B cell (primary cell): ENCODE data around the gene KLHDC8A. TPM values are rescaled to one million over a fixed set of nuclear protein-coding genes. Genes with fewer than 3 reads are reported as not detected.

Source experiments
- ATAC-seq: fragments of 200-7000 bp; cut with Tn5 transposase; one replicate; pipeline ENCODE4 v1.10.0; 2021; ENCODE audit warnings: low read depth, mild to moderate bottlenecking, moderate number of reproducible peaks, moderate library complexity
- CTCF ChIA-PET: fragments of 350-600 bp; sonication (Branson Sonifier 250); formaldehyde crosslinking; loops from one replicate; lab custom pipeline; 2021; ENCODE audit warnings: antibody characterized with exemption, inconsistent platforms; lab: Charles Lee
- POLR2A ChIA-PET: fragments of 350-600 bp; sonication (Branson Sonifier 250); formaldehyde crosslinking; loops from one replicate; lab custom pipeline; 2021; ENCODE audit warnings: antibody characterized with exemption; lab: Charles Lee
- DNase-seq: peaks from one replicate; pipeline ENCODE4 v3.0.0; 2013
- H2AFZ ChIP-seq: 2 replicates; pipeline ENCODE4 v1.6.1; 2012; ENCODE audit warnings: mild to moderate bottlenecking, low read depth, low read length; ENCODE audit not compliant: insufficient read depth, poor library complexity, severe bottlenecking
- H3K27ac ChIP-seq, 2 donors: 1 replicate in 1 of 2; 2 replicates in 1 of 2; pipeline ENCODE4 v1.5.1; 2012 to 2013; ENCODE audit warnings: low read length in 2 of 2, mild to moderate bottlenecking in 2 of 2, moderate library complexity in 1 of 2
- H3K27me3 ChIP-seq, 4 experiments: fragments of 200-600 bp in 1 of 4; sonication (generic) in 1 of 4; replicated peaks in 1 of 4; 1 replicate in 2 of 4; 2 replicates in 2 of 4; pipeline versions ENCODE4 v1.6.1 to v1.7.0; 2013 to 2016; ENCODE audit warnings: low read length in 3 of 4, mild to moderate bottlenecking in 2 of 4, mixed read lengths in 1 of 4, moderate library complexity in 1 of 4; ENCODE audit not compliant: insufficient read depth in 4 of 4, control insufficient read depth in 3 of 4; ENCODE audit errors: control extremely low read depth in 1 of 4
- H3K36me3 ChIP-seq, 2 experiments: replicated peaks in 1 of 2; 1 replicate in 1 of 2; 2 replicates in 1 of 2; pipeline versions ENCODE4 v1.6.1 to v1.7.1; 2013; ENCODE audit warnings: low read length in 1 of 2; ENCODE audit not compliant: insufficient read depth in 2 of 2, control insufficient read depth in 1 of 2; ENCODE audit errors: control extremely low read depth in 1 of 2, extremely low read depth in 1 of 2
- H3K4me1 ChIP-seq, 2 donors: fragments of 200-600 bp in 1 of 2; sonication (generic) in 1 of 2; 1 replicate in 1 of 2; 2 replicates in 1 of 2; pipeline versions ENCODE4 v1.5.1 to v1.6.1; 2013 to 2017; ENCODE audit warnings: low read length in 2 of 2; ENCODE audit not compliant: control insufficient read depth in 2 of 2, insufficient read depth in 2 of 2
- H3K4me2 ChIP-seq: replicated peaks from 2 replicates; pipeline ENCODE3; 2012; ENCODE audit warnings: mild to moderate bottlenecking, low read depth, low read length; ENCODE audit not compliant: poor library complexity, severe bottlenecking
- H3K4me3 ChIP-seq, 5 experiments: fragments of 200-600 bp in 1 of 5; sonication (generic) in 1 of 5; 1 replicate in 3 of 5; 2 replicates in 2 of 5; pipeline versions ENCODE4 v1.5.1 to v1.7.0; 2011 to 2016; ENCODE audit warnings: low read length in 4 of 5, mild to moderate bottlenecking in 4 of 5, low read depth in 2 of 5, control low read depth in 1 of 5, moderate library complexity in 1 of 5; ENCODE audit not compliant: insufficient read depth in 1 of 5; ENCODE audit errors: control extremely low read depth in 1 of 5, extremely low read depth in 1 of 5
- H3K79me2 ChIP-seq: fragments of 200-600 bp; sonication (generic); one replicate; pipeline ENCODE4 v1.6.0; 2016; ENCODE audit warnings: low read length; ENCODE audit not compliant: control insufficient read depth, insufficient read depth
- H3K9ac ChIP-seq: fragments of 200-600 bp; sonication (generic); 2 replicates; pipeline ENCODE4 v1.6.1; 2017; ENCODE audit warnings: mild to moderate bottlenecking, low read length, moderate library complexity
- H3K9me3 ChIP-seq, 3 donors: one replicate each; pipeline versions ENCODE4 v1.6.1 to v1.7.1; 2013; ENCODE audit warnings: low read length in 2 of 3; ENCODE audit not compliant: control insufficient read depth in 2 of 3, insufficient read depth in 1 of 3; ENCODE audit errors: control extremely low read depth in 1 of 3
- H4K20me1 ChIP-seq: 2 replicates; pipeline ENCODE4 v1.6.0; 2012; ENCODE audit warnings: mild to moderate bottlenecking, low read length; ENCODE audit not compliant: insufficient read depth, control insufficient read depth, poor library complexity, severe bottlenecking
- H3K27ac Mint-ChIP-seq: one replicate; pipeline ENCODE4 v1.8.0; 2021; ENCODE audit warnings: mixed read lengths
- H3K27me3 Mint-ChIP-seq: one replicate; pipeline ENCODE4 v1.8.0; 2021; ENCODE audit warnings: mixed read lengths
- H3K4me1 Mint-ChIP-seq: one replicate; pipeline ENCODE4 v1.8.0; 2021; ENCODE audit warnings: mixed read lengths
- H3K4me3 Mint-ChIP-seq: one replicate; pipeline ENCODE4 v1.8.0; 2021; ENCODE audit warnings: mixed read lengths
- H3K9me3 Mint-ChIP-seq: one replicate; pipeline ENCODE4 v1.8.0; 2022; ENCODE audit warnings: mixed read lengths; ENCODE audit not compliant: insufficient read depth
- EZH2 ChIP-seq: IDR thresholded peaks from 2 replicates; pipeline ENCODE4 v1.6.1; 2012; ENCODE audit warnings: borderline replicate concordance, low read depth, mild to moderate bottlenecking, moderate library complexity, low read length; ENCODE audit not compliant: insufficient read depth, poor library complexity, severe bottlenecking
- WGBS: methylation state at CpG from one replicate; pipeline ENCODE4 v1.1.5; 2013; ENCODE audit warnings: missing lambda C conversion rate; ENCODE audit not compliant: insufficient coverage; 5-methylcytosine and 5-hydroxymethylcytosine counted together
- intact Hi-C: fragments of 100-400 bp; cut with micrococcal nuclease; formaldehyde crosslinking; loops from one replicate; pipeline ENCODE4 v1.10.0; 2022
- polyA plus RNA-seq: library from polyadenylated mRNA; depleted of rRNA; stranded (reverse); fragments of >200 nt; gene quantifications from 2 replicates; pipeline ENCODE4 v1.2.3, GENCODE V29; 2012
- total RNA-seq, 2 donors: library from RNA; stranded (reverse); fragments of 120-200 nt in 1 of 2; gene quantifications; 1 replicate in 1 of 2; 2 replicates in 1 of 2; pipeline versions ENCODE4 v1.2.3 to v1.2.4, GENCODE V29; 2013 to 2022
- TF ChIP-seq, protein P1 (sequence below): fragments of 200-600 bp; IDR thresholded peaks from one replicate; pipeline ENCODE4 v1.8.0; 2022; ENCODE audit warnings: antibody characterized with exemption, mild to moderate bottlenecking

The KLHDC8A gene
- total and polyA plus RNA-seq, 2 donors (not counting 1 experiment from before 2014, with no cell fraction given) = 0.39 to 0.60 TPM

DNA sequence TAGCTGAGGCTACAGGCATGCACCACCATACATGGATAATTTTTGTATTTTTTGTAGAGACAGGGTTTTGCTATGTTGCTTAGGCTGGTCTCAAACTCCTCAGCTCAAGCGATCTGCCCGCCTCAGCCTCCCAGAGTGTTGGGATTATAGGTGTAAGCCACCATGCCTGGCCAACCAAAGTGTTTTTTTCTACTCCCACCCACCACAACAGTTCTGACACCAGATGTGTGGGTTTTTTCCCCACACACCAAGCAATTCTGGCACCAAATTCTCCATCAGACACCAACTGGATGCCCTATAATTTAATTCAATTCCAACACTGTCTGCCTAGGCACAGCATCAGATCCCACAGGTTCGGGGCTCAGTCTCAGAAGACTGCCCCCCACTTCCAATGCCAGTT lies 20.6 kb upstream of the KLHDC8A start:
- POLR2A ChIA-PET = no interaction called here
- CTCF ChIA-PET = interaction anchor here (0.9 kb wide), 1 partner anchor 11 kb away, joined by 3 read pairs; no protein-coding TSS in a partner anchor
- Histone ChIP-seq H3K9me3 (no peaks in the 10 kb centered on the region), H3K27ac (no peak overlapping the region), H3K27me3 (peaks cover 0 to 13% (median 5%) of the 10 kb centered on the region in 4 experiments), H3K79me2 (no peaks in the 10 kb centered on the region), H2AFZ (no peak overlapping the region), H3K4me2 (no peak overlapping the region), H3K9ac (no peak overlapping the region), H3K4me3 (no peak overlapping the region), H3K36me3 (no peaks in the 10 kb centered on the region), H3K4me1 (no peaks in the 10 kb centered on the region), H4K20me1 (no peaks in the 10 kb centered on the region)
- Mint-ChIP-seq H3K4me1 (no peaks in the 10 kb centered on the region), H3K9me3 (no peaks in the 10 kb centered on the region), H3K4me3 (no peak overlapping the region), H3K27ac (no peak overlapping the region), H3K27me3 (peaks cover 57% of the 10 kb centered on the region)
- DNase-seq (no peak), ATAC-seq (no peak)
- WGBS = 100% methylated on average over 1 of the region's 3 CpGs
- no peak for TF ChIP-seq EZH2
- intact Hi-C loops = no loop called here

DNA sequence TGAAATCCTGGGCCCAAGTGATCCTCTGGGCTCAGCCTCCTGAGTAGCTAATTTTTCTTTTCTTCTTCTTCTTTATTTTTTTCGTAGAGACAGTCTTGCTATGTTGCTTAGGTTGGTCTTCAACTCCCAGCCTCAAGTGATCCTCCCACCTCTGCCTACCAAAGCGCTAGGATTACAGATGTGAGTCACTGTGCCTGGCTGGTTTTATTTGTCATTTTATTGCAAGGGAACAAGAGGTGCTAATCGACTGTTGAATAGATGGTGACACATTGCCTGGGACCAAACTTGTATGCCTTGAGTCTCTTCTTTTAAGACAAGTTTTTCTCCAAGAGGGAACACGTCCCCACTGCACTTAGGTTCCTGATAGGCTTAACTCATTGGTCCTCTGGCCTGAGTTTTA lies 20.0 kb upstream of the KLHDC8A start:
- intact Hi-C loops = no loop called here
- Histone ChIP-seq H3K27me3 (peaks cover 0 to 13% (median 5%) of the 10 kb centered on the region in 4 experiments), H3K36me3 (no peaks in the 10 kb centered on the region), H3K79me2 (no peaks in the 10 kb centered on the region), H3K27ac (no peak overlapping the region), H3K4me3 (no peak overlapping the region), H3K4me2 (no peak overlapping the region), H3K9ac (no peak overlapping the region), H3K9me3 (no peaks in the 10 kb centered on the region), H3K4me1 (no peaks in the 10 kb centered on the region), H2AFZ (no peak overlapping the region), H4K20me1 (no peaks in the 10 kb centered on the region)
- WGBS = 70% methylated on average over 2 of the region's 4 CpGs
- no peak overlapping the region for H3K4me3 Mint-ChIP-seq
- no peaks in the 10 kb centered on the region for H3K9me3 Mint-ChIP-seq
- H3K27me3 Mint-ChIP-seq = peaks cover 60% of the 10 kb centered on the region
- ChIA-PET CTCF (no interaction called here), POLR2A (no interaction called here)
- TF ChIP-seq, protein P1, sequence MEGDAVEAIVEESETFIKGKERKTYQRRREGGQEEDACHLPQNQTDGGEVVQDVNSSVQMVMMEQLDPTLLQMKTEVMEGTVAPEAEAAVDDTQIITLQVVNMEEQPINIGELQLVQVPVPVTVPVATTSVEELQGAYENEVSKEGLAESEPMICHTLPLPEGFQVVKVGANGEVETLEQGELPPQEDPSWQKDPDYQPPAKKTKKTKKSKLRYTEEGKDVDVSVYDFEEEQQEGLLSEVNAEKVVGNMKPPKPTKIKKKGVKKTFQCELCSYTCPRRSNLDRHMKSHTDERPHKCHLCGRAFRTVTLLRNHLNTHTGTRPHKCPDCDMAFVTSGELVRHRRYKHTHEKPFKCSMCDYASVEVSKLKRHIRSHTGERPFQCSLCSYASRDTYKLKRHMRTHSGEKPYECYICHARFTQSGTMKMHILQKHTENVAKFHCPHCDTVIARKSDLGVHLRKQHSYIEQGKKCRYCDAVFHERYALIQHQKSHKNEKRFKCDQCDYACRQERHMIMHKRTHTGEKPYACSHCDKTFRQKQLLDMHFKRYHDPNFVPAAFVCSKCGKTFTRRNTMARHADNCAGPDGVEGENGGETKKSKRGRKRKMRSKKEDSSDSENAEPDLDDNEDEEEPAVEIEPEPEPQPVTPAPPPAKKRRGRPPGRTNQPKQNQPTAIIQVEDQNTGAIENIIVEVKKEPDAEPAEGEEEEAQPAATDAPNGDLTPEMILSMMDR = no peak
- no peak for TF ChIP-seq EZH2
- ATAC-seq (no peak), DNase-seq (no peak)
- H3K4me1 Mint-ChIP-seq = no peaks in the 10 kb centered on the region
- H3K27ac Mint-ChIP-seq = no peak overlapping the region
